HepG2 (cell line): ENCODE measurements around the gene PPP3R1. TPM values are rescaled to one million over a fixed set of nuclear protein-coding genes. Genes with fewer than 3 reads are reported as not detected.

Experiments used
- ATAC-seq: fragments of 200-7000 bp; cut with Tn5 transposase; 3 replicates; pipeline ENCODE4 v1.9.1; 2020; ENCODE audit warnings: mild to moderate bottlenecking, moderate library complexity
- BruUV-seq: library from RNA; stranded (reverse); fragments of 400-500 nt; replicated peaks from 2 replicates; lab custom pipeline; 2021; lab: Mats Ljungman, UMichigan
- CTCF ChIA-PET: fragments of 300-600 bp; formaldehyde crosslinking; extraction: SDS; loops from one replicate; lab custom pipeline; 2021; ENCODE audit warnings: low total read pairs, inconsistent platforms, low intra/inter-chr PET ratio; lab: Yijun Ruan, JAX
- POLR2A ChIA-PET: fragments of 350-600 bp; sonication (Branson Sonifier 250); formaldehyde crosslinking; loops from one replicate; lab custom pipeline; 2020; ENCODE audit warnings: antibody characterized with exemption, inconsistent platforms; lab: Yijun Ruan, JAX
- DNase-seq: peaks from one replicate; pipeline ENCODE4 v3.0.0-alpha.2; 2015; ENCODE audit warnings: low spot score
- FAIRE-seq: peaks from 3 replicates; lab custom pipeline; 2011; peaks lifted over from hg19 to GRCh38; lab: Jason Lieb, UNC
- H2AFZ ChIP-seq: one replicate; pipeline ENCODE4 v1.6.1; 2011; ENCODE audit warnings: low read length, inconsistent platforms
- H3K27ac ChIP-seq: fragments of 300-600 bp; 3 replicates; pipeline ENCODE4 v1.8.0; 2011; ENCODE audit warnings: mixed run types, mild to moderate bottlenecking, mixed read lengths, low read length, inconsistent platforms; ENCODE audit not compliant: insufficient read depth; ENCODE audit errors: extremely low read length
- H3K27me3 ChIP-seq, 2 experiments: fragments of 200-600 bp in 1 of 2; 2 replicates in 1 of 2; 3 replicates in 1 of 2; pipeline versions ENCODE4 v1.6.0 to v1.8.0; 2011; ENCODE audit warnings: low read length in 2 of 2, mild to moderate bottlenecking in 2 of 2, moderate library complexity in 2 of 2, inconsistent platforms in 1 of 2; ENCODE audit not compliant: insufficient read depth in 2 of 2, control insufficient read depth in 1 of 2
- H3K36me3 ChIP-seq, 2 experiments: fragments of 200-600 bp in 1 of 2; replicated peaks in 1 of 2; 2 replicates in 1 of 2; 3 replicates in 1 of 2; pipeline versions ENCODE4 v1.5.1 to v1.8.0; 2011; ENCODE audit warnings: low read length in 2 of 2, inconsistent platforms in 1 of 2; ENCODE audit not compliant: insufficient read depth in 2 of 2, control insufficient read depth in 1 of 2
- H3K4me1 ChIP-seq: 2 replicates; pipeline ENCODE4 v1.5.1; 2012; ENCODE audit warnings: low read length, inconsistent platforms; ENCODE audit not compliant: insufficient read depth
- H3K4me2 ChIP-seq: 2 replicates; pipeline ENCODE4 v1.6.0; 2011; ENCODE audit warnings: low read depth, low read length, inconsistent platforms
- H3K4me3 ChIP-seq, 3 experiments: fragments of 200-600 bp in 1 of 3; sonication (generic), shearing (Covaris generic) in 1 of 3; replicated peaks in 1 of 3; 2 replicates each; pipeline ENCODE4 v1.5.1; 2011 to 2016; ENCODE audit warnings: low read length in 3 of 3, inconsistent platforms in 2 of 3, low read depth in 2 of 3, mild to moderate bottlenecking in 2 of 3, control low read depth in 1 of 3, mixed read lengths in 1 of 3; ENCODE audit not compliant: insufficient read depth in 1 of 3
- H3K79me2 ChIP-seq: one replicate; pipeline ENCODE4 v1.6.1; 2011; ENCODE audit warnings: low read length, inconsistent platforms; ENCODE audit not compliant: insufficient read depth
- H3K9ac ChIP-seq: 2 replicates; pipeline ENCODE4 v1.6.0; 2011; ENCODE audit warnings: mild to moderate bottlenecking, low read depth, low read length, inconsistent platforms; ENCODE audit not compliant: insufficient read depth
- H3K9me3 ChIP-seq: 2 replicates; pipeline ENCODE4 v1.5.1; 2012; ENCODE audit warnings: mild to moderate bottlenecking, low read length
- H4K20me1 ChIP-seq: 2 replicates; pipeline ENCODE4 v1.6.0; 2011; ENCODE audit warnings: inconsistent platforms, mild to moderate bottlenecking, low read length, moderate library complexity; ENCODE audit not compliant: insufficient read depth
- DBP ChIP-seq: sonication (generic); formaldehyde crosslinking; IDR thresholded peaks from 2 replicates; pipeline ENCODE4 v1.4.0; 2020; ENCODE audit warnings: missing genetic modification reagents; ENCODE audit errors: not compliant biosample characterization
- EEA1 ChIP-seq: sonication (generic); formaldehyde crosslinking; IDR thresholded peaks from 2 replicates; pipeline ENCODE4 v1.5.1; 2020; ENCODE audit warnings: mild to moderate bottlenecking, missing genetic modification reagents, borderline replicate concordance
- HOMEZ ChIP-seq: IDR thresholded peaks from 2 replicates; pipeline ENCODE4 v1.6.1; 2016; ENCODE audit warnings: low read depth
- KAT2B ChIP-seq: fragments of 150-350 bp; IDR thresholded peaks from 2 replicates; pipeline ENCODE4 v1.6.1; 2014; ENCODE audit warnings: low read depth, low read length, borderline replicate concordance
- MIER2 ChIP-seq: IDR thresholded peaks from 2 replicates; pipeline ENCODE4 v1.6.1; 2016; ENCODE audit warnings: missing biosample characterization, missing genetic modification reagents
- NFE2L2 ChIP-seq: fragments of 150-350 bp; IDR thresholded peaks from 2 replicates; pipeline ENCODE4 v1.6.1; 2014; ENCODE audit warnings: low read length
- NFYC ChIP-seq: IDR thresholded peaks from 2 replicates; pipeline ENCODE4 v1.6.1; 2016; ENCODE audit warnings: missing genetic modification reagents, missing compliant biosample characterization
- POLR2G ChIP-seq: fragments of 200-400 bp; formaldehyde crosslinking; IDR thresholded peaks from 2 replicates; pipeline ENCODE4 v1.6.1; 2018; ENCODE audit warnings: mild to moderate bottlenecking, low read depth, low read length, moderate library complexity
- RFX5 ChIP-seq: IDR thresholded peaks from 2 replicates; pipeline ENCODE4 v1.6.1; 2011; ENCODE audit warnings: low read depth, low read length, improper control_type of control experiment
- SMAD1 ChIP-seq: sonication (generic); formaldehyde crosslinking; IDR thresholded peaks from 2 replicates; pipeline ENCODE4 v1.4.0; 2020; ENCODE audit warnings: missing genetic modification reagents, low read depth, mild to moderate bottlenecking, borderline replicate concordance
- SYNCRIP ChIP-seq: fragments of 200-400 bp; formaldehyde crosslinking; IDR thresholded peaks from 2 replicates; pipeline ENCODE4 v1.6.1; 2018; ENCODE audit warnings: mild to moderate bottlenecking, low read depth, low read length; ENCODE audit not compliant: insufficient read depth
- ZBTB25 ChIP-seq: IDR thresholded peaks from 2 replicates; pipeline ENCODE4 v1.6.1; 2018; ENCODE audit warnings: missing genetic modification reagents
- ZNF124 ChIP-seq: sonication (generic); formaldehyde crosslinking; IDR thresholded peaks from 2 replicates; pipeline ENCODE4 v1.4.0; 2020; ENCODE audit warnings: missing genetic modification reagents
- ZNF275 ChIP-seq: sonication (generic); formaldehyde crosslinking; IDR thresholded peaks from 2 replicates; pipeline ENCODE4 v1.8.0; 2022; ENCODE audit warnings: missing genetic modification reagents, mild to moderate bottlenecking, inconsistent platforms, borderline replicate concordance
- ZNF430 ChIP-seq: sonication (generic); formaldehyde crosslinking; IDR thresholded peaks from 2 replicates; pipeline ENCODE4 v1.9.0; 2021; ENCODE audit warnings: mild to moderate bottlenecking, missing genetic modification reagents
- ZNF644 ChIP-seq: IDR thresholded peaks from 2 replicates; pipeline ENCODE4 v1.6.1; 2016; ENCODE audit warnings: low read depth
- ZNF768 ChIP-seq: sonication (generic); formaldehyde crosslinking; IDR thresholded peaks from 2 replicates; pipeline ENCODE4 v1.4.0; 2020; ENCODE audit warnings: missing genetic modification reagents
- ZNF782 ChIP-seq: sonication (generic); formaldehyde crosslinking; IDR thresholded peaks from 2 replicates; pipeline ENCODE4 v1.4.0; 2020; ENCODE audit warnings: missing genetic modification reagents, mild to moderate bottlenecking, borderline replicate concordance
- WGBS: methylation state at CpG from one replicate; pipeline ENCODE4 v1.1.6; 2017; ENCODE audit warnings: low lambda C conversion rate; 5-methylcytosine and 5-hydroxymethylcytosine counted together
- in situ Hi-C: cut with HindIII; loops from 2 replicates; pipeline ENCODE4 v1.10.0; 2017; ENCODE audit warnings: low pct_unique_long_range_greater_than_20kb; ENCODE audit not compliant: extremely low pct_ligation_motif_present
- intact Hi-C: fragments of 100-400 bp; cut with micrococcal nuclease; formaldehyde crosslinking; loops from one replicate; pipeline ENCODE4 v1.10.0; 2022; ENCODE audit not compliant: unreplicated experiment
- polyA plus RNA-seq, 8 experiments: library from polyadenylated mRNA; depleted of rRNA in 3 of 8; stranded (reverse) in 7 of 8; unstranded in 1 of 8; fragments of >200 nt; fragmentation: Illumina TruSeq in 4 of 8; extraction: Trizol in 4 of 8; gene quantifications; 2 replicates each; pipeline versions ENCODE4 v1.2.1 to v1.2.3, GENCODE V29; 2011 to 2016; ENCODE audit warnings: low read depth in 4 of 8, missing spikeins in 1 of 8, mixed read lengths in 1 of 8; ENCODE audit not compliant: insufficient read depth in 1 of 8
- total RNA-seq, 5 experiments: library from RNA; depleted of rRNA; stranded (reverse); fragments of >200 nt; fragmentation: Illumina TruSeq; extraction: Trizol; gene quantifications; 2 replicates each; pipeline ENCODE4 v1.2.3, GENCODE V29; 2016; ENCODE audit warnings: low read depth in 1 of 5

Gene PPP3R1
- total and polyA plus RNA-seq, 2 of the 13 experiments (the other 11 are each of a cell fraction or from before 2014, with no cell fraction given), result 11.6 to 25.7 TPM

GRCh38 chr2:68251187-68251854, 1.0 kb downstream of the PPP3R1 start (continued):
- TF ChIP-seq RFX5 (peak; percentile 67), SMAD1 (0 out of 2 replicates have a peak, but pooled peaks have one; percentile 30), ZNF275 (0 out of 2 replicates have a peak, but pooled peaks have one; percentile 50)

- intact Hi-C loops (loop anchor here (1.0 to 5.0 kb wide), 6 partner anchors 14 to 188 kb away; partner anchors contain the start of gene C1D), in situ Hi-C loops (no loop called here)
- Histone ChIP-seq H3K4me1 (peaks cover 55% of the 10 kb centered on the region), H3K79me2 (peaks cover 72% of the 10 kb centered on the region), H3K4me2 (peak overlapping the region; percentile 87), H3K9ac (peak overlapping the region; percentile 95), H3K27me3 (no peaks in the 10 kb centered on the region; a peak in 1 of 5 replicates), H2AFZ (no peak overlapping the region), H3K4me3 (peak overlapping the region; percentile 83 to 97 (median 96)), H3K27ac (peak overlapping the region; percentile 94), H4K20me1 (peaks cover 50% of the 10 kb centered on the region), H3K9me3 (no peaks in the 10 kb centered on the region), H3K36me3 (peaks cover 0 to 11% of the 10 kb centered on the region in 2 experiments; a peak in 2 of 5 replicates)
- ChIA-PET CTCF (interaction anchor here (1.2 to 1.8 kb wide), 2 partner anchors 55 to 129 kb away, joined by 3 to 9 read pairs; no protein-coding TSS in a partner anchor), POLR2A (interaction anchor here (3.8 kb wide), 1 partner anchor 93 kb away, joined by 26 read pairs; the partner anchor contains the start of gene PNO1)
- 6% methylated on average over 15 of the region's 15 CpGs for WGBS
- DNase-seq (no peak), ATAC-seq (peak; percentile 7), FAIRE-seq (no peak)
- TSS peak; percentile 42 for BruUV-seq
- TF ChIP-seq MIER2, result no peak
- TF ChIP-seq ZNF768 (CRISPR knock-in tag), result no peak
- no peak for TF ChIP-seq ZNF644 (CRISPR knock-in tag)
- TF ChIP-seq POLR2G, result no peak
- no peak for TF ChIP-seq DBP (CRISPR knock-in tag)
- TF ChIP-seq NFE2L2, result no peak
- TF ChIP-seq ZBTB25, result peak; percentile 15; the same call in 1 of the 2 replicates
- TF ChIP-seq EEA1, result no peak
- TF ChIP-seq ZNF124 (CRISPR knock-in tag), result 0 out of 2 replicates have a peak, but pooled peaks have one; percentile 14
- TF ChIP-seq ZNF430 (CRISPR knock-in tag), result no peak
- TF ChIP-seq ZNF782 (CRISPR knock-in tag), result no peak
- peak; percentile 96 for TF ChIP-seq KAT2B
- 0 out of 2 replicates have a peak, but pooled peaks have one; percentile 12 for TF ChIP-seq HOMEZ (CRISPR knock-in tag)
- no peak for TF ChIP-seq SYNCRIP
- TF ChIP-seq NFYC, result peak; percentile 7; the same call in 1 of the 2 replicates
Observed at GRCh38 chr2:68250652-68251186, 1.6 kb downstream of the PPP3R1 start.
